Spleen (tissue), 7 donors: ENCODE results near the gene ERCC1.

Experiments
- POLR2A ChIP-seq, 3 donors: fragments of 450-650 bp; IDR thresholded peaks; one replicate each; pipeline ENCODE4 v1.5.1; 2017; ENCODE audit warnings: antibody characterized with exemption in 3 of 3, mild to moderate bottlenecking in 1 of 3
- TF ChIP-seq, protein P1 (sequence below), 11 experiments: fragments of 200-600 bp in 7 of 11; fragments of 450-650 bp in 4 of 11; sonication (generic) in 4 of 11; IDR thresholded peaks in 8 of 11; conservative IDR thresholded peaks in 3 of 11; 1 replicate in 7 of 11; 2 replicates in 4 of 11; pipeline versions ENCODE4 v1.4.0 to v1.8.0; 2016 to 2021; ENCODE audit warnings: antibody characterized with exemption in 11 of 11, inconsistent platforms in 4 of 11, mild to moderate bottlenecking in 1 of 11
- donor health status: DM: no; HTN: no; CAD: no; lungs with moderate emphysema.
- donor health status: DM: no; HTN: no; CAD: no.
- donor health status: DM: no; HTN: no; CAD: no.

GRCh38 chr19:45440259-45440638 is 16.5 kb upstream of the ERCC1 start:
- TF ChIP-seq, protein P1, sequence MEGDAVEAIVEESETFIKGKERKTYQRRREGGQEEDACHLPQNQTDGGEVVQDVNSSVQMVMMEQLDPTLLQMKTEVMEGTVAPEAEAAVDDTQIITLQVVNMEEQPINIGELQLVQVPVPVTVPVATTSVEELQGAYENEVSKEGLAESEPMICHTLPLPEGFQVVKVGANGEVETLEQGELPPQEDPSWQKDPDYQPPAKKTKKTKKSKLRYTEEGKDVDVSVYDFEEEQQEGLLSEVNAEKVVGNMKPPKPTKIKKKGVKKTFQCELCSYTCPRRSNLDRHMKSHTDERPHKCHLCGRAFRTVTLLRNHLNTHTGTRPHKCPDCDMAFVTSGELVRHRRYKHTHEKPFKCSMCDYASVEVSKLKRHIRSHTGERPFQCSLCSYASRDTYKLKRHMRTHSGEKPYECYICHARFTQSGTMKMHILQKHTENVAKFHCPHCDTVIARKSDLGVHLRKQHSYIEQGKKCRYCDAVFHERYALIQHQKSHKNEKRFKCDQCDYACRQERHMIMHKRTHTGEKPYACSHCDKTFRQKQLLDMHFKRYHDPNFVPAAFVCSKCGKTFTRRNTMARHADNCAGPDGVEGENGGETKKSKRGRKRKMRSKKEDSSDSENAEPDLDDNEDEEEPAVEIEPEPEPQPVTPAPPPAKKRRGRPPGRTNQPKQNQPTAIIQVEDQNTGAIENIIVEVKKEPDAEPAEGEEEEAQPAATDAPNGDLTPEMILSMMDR (IDR thresholded peaks at IDR 0.05 in 8 of 11, conservative IDR thresholded peaks at IDR 0.05 in 3 of 11): no peak
- no peak for TF ChIP-seq POLR2A (IDR thresholded peaks at IDR 0.05)
